Progenitor cell of endocrine pancreas (in vitro differentiated cells): ENCODE data around the gene SEC14L5. TPM values are rescaled to one million over a fixed set of nuclear protein-coding genes. Genes with fewer than 3 reads are reported as not detected.

Experiments used
- DNase-seq: peaks from one replicate; pipeline ENCODE4 v3.0.0; 2021; ENCODE audit warnings: low spot score; ENCODE audit not compliant: unreplicated experiment
- H3K27ac Mint-ChIP-seq: 2 replicates; pipeline ENCODE4 v1.8.0; 2021; ENCODE audit warnings: mild to moderate bottlenecking, moderate library complexity, mixed read lengths
- H3K27me3 Mint-ChIP-seq: 2 replicates; pipeline ENCODE4 v1.8.0; 2021; ENCODE audit warnings: mixed read lengths
- H3K36me3 Mint-ChIP-seq: 2 replicates; pipeline ENCODE4 v1.8.0; 2022; ENCODE audit warnings: mixed read lengths; ENCODE audit not compliant: insufficient read depth
- H3K4me1 Mint-ChIP-seq: 2 replicates; pipeline ENCODE4 v1.8.0; 2021; ENCODE audit warnings: low read depth, mixed read lengths
- H3K4me3 Mint-ChIP-seq: 2 replicates; pipeline ENCODE4 v1.8.0; 2021; ENCODE audit warnings: low read depth, mild to moderate bottlenecking, moderate library complexity, mixed read lengths
- H3K9me3 Mint-ChIP-seq: 2 replicates; pipeline ENCODE4 v1.8.0; 2021; ENCODE audit warnings: low read depth, mixed read lengths
- total RNA-seq: library from RNA; stranded (reverse); gene quantifications from 2 replicates; pipeline ENCODE4 v1.2.1, GENCODE V29; 2021
- TF ChIP-seq, protein P1 (sequence below): fragments of 200-600 bp; sonication (generic); IDR thresholded peaks from one replicate; pipeline ENCODE4 v1.5.0; 2021; ENCODE audit warnings: antibody characterized with exemption, mild to moderate bottlenecking; ENCODE audit not compliant: unreplicated experiment

SEC14L5 gene
- total RNA-seq, 1 donor from 2014 or later, result 2.1 TPM

DNA sequence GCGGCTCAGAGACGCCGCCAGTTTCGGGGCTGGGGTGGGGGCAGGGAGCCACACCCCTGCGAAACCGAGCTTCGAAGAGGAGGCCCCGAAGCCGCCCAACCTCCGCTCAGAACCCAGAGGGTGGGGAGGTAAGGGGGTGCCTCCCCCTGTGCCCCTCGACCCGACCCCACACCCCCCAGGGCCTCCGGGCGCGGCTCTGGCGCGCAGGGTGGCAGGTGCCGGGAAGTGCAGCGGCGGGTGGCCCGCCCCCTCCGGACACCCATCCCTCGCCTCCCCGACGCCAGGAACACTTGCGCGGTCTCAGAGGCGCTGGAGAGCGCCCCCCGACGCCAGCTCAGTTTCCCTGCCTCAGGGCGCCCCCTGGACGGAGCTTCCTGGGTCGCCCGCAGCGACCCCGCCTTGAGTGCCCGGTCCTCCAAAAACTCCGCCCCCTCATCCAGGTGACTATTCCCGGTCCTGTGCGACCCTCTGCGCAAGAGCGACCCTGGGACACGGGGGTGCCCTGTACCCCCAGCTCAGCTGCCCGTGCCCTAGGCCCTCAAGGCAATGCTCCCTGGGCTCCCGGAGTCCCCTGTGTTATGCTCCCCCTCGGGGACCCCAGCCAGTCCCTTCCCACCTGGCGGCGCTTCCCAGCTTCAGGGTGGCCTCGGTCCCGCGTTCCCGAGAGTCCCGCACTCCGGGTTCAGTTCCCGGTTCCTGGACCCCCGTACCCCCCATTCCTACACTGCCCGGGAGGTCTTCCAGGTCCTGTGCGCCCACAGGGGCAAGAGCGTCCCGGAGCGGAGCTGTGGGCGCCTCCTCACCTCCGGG lies 21.7 kb upstream of the SEC14L5 start:
- Mint-ChIP-seq H3K36me3 (peaks cover 3% of the 10 kb centered on the region), H3K9me3 (no peaks in the 10 kb centered on the region), H3K4me1 (peaks cover 17% of the 10 kb centered on the region), H3K27ac (peak overlapping the region; percentile 98), H3K27me3 (no peaks in the 10 kb centered on the region), H3K4me3 (peak overlapping the region; percentile 88)
- DNase-seq, result peak; percentile 69
- TF ChIP-seq, protein P1, sequence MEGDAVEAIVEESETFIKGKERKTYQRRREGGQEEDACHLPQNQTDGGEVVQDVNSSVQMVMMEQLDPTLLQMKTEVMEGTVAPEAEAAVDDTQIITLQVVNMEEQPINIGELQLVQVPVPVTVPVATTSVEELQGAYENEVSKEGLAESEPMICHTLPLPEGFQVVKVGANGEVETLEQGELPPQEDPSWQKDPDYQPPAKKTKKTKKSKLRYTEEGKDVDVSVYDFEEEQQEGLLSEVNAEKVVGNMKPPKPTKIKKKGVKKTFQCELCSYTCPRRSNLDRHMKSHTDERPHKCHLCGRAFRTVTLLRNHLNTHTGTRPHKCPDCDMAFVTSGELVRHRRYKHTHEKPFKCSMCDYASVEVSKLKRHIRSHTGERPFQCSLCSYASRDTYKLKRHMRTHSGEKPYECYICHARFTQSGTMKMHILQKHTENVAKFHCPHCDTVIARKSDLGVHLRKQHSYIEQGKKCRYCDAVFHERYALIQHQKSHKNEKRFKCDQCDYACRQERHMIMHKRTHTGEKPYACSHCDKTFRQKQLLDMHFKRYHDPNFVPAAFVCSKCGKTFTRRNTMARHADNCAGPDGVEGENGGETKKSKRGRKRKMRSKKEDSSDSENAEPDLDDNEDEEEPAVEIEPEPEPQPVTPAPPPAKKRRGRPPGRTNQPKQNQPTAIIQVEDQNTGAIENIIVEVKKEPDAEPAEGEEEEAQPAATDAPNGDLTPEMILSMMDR, result peak; percentile 58

DNA sequence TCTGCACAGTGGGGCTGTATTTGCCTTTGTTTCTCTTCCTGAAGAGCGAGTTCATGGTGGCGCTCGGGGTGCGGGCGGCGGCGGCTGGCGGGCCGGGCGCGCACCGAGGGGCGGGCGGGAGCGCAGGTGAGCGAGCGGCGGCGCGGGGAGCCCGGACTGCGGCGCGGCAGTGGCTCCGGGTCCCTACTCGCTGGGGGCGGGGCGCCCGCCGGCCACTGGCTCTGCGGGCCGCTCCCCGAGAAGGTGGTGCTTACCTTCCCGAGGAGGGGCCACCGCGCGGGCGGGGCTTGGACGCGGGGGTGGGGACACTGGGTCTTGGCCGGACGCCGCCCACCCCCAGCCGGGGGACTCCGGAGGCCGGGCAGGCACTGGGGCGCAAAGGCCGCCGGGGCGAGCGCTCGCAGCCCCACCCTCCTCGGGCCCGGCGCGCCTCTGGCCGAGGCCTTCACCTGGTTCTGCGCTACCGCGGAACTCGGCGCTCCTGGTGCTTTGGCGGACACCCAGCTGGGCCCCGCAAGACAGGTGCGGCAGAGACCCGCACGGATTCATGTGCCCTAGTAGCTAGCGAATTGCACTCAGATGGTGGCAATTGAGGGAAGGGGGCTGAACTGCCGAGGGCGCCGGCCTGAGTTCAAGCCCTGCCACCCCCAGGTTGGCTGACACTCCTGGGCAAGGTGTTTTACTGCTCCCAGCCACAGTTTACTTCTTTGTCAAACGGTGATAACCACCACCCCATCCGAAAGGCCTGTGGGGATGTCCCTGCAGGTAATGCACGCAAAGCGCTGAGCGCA lies 20.9 kb upstream of the SEC14L5 start, which contains the start of gene PPL:
Gene PPL (minus strand): TSS at position 158 of the 791 bp plus-strand sequence. CDS start 103 bp downstream, at position 55.
- Mint-ChIP-seq H3K4me3 (peak within 1 kb of the TSS; percentile 88), H3K36me3 (peaks cover 3% of the 10 kb centered on the region), H3K4me1 (peaks cover 17% of the 10 kb centered on the region), H3K27me3 (no peaks in the 10 kb centered on the region), H3K27ac (peak within 1 kb of the TSS; percentile 98), H3K9me3 (no peaks in the 10 kb centered on the region)
- TF ChIP-seq, protein P1, result no peak
- DNase-seq, result peak; percentile 97

DNA sequence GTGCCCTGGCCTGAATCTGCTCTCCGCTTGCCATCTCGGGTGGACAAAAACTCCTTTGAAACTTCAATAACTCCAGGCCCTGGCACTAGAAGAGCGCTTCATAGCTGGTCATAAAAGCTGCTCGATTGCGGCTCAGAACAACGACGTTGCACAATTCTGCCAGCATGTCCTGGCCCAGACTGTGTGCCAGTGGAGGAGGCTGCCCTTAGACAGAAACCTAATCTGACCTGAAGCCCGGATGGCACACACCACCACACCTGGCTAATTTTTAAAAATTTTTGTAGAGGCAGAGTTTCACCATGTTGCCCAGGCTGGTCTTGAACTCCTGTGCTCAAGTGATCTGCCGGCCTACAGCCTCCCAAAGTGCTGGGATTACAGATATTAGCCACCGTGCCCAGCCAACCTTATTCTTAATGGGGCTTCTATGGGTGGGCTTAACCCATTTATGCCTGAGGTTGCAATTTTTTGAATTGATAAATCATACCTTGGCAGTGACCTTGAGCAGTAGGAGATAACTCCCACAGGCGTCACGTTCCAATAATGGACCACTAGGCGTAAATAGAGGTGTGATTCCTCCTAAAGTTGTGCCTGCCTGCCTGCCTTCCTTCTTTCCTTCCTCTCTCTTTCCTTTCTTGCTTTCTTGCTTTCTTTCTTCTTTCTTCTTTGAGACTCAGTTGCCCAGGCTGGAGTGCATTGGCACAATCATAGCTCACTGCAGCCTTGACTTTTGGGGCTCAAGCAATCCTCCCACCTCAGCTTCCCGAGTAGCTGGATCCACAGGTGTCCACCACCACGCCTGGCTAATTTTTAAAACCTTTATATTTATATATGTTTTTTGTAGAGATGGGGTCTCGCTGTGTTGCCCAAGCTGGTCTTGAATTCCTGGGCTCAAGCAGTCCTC lies 20.1 kb upstream of the SEC14L5 start:
- H3K9me3 Mint-ChIP-seq, result no peaks in the 10 kb centered on the region
- TF ChIP-seq, protein P1, result no peak
- no peaks in the 10 kb centered on the region for H3K27me3 Mint-ChIP-seq
- peak overlapping the region; percentile 56 for H3K4me3 Mint-ChIP-seq
- peaks cover 3% of the 10 kb centered on the region for H3K36me3 Mint-ChIP-seq
- H3K27ac Mint-ChIP-seq, result peak overlapping the region; percentile 79
- DNase-seq, result no peak
- H3K4me1 Mint-ChIP-seq, result peaks cover 20% of the 10 kb centered on the region

DNA sequence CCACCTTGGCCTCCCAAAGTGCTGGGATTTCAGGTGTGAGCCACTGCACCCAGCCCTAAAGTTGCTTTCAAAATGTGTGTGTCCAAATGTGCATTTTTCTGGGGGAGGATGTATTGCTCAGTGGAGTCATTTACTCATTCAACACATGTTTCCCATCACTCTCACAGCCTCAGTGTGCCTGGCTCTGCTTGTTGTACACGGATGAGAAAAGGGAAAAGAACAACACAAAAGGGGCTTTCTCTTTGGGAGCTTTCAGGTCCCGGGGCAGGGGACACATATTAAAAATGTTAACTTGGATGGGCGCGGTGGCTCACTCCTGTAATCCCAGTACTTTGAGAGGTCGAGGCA lies 19.5 kb upstream of the SEC14L5 start:
- Mint-ChIP-seq H3K4me3 (no peak overlapping the region), H3K27me3 (no peaks in the 10 kb centered on the region)
- TF ChIP-seq, protein P1, result no peak

More for the DNA sequence above, 19.5 kb upstream of the SEC14L5 start:
- H3K4me1 Mint-ChIP-seq, result peaks cover 22% of the 10 kb centered on the region
- peaks cover 1% of the 10 kb centered on the region for H3K36me3 Mint-ChIP-seq
- H3K27ac Mint-ChIP-seq, result peak overlapping the region; percentile 49
- no peak for DNase-seq
- H3K9me3 Mint-ChIP-seq, result no peaks in the 10 kb centered on the region
